ENCODE results near the gene KCND3. TPM values are rescaled to one million over a fixed set of nuclear protein-coding genes. Genes with fewer than 3 reads are reported as not detected.
"Not testable (repeated sequence)": the region's sequence is repeated elsewhere in the genome, so short reads cannot be mapped to it uniquely, and the experiment has no call there.

The KCND3 gene
- total RNA-seq, 1 experiment from 2014 or later, result 0.15 TPM

DNA sequence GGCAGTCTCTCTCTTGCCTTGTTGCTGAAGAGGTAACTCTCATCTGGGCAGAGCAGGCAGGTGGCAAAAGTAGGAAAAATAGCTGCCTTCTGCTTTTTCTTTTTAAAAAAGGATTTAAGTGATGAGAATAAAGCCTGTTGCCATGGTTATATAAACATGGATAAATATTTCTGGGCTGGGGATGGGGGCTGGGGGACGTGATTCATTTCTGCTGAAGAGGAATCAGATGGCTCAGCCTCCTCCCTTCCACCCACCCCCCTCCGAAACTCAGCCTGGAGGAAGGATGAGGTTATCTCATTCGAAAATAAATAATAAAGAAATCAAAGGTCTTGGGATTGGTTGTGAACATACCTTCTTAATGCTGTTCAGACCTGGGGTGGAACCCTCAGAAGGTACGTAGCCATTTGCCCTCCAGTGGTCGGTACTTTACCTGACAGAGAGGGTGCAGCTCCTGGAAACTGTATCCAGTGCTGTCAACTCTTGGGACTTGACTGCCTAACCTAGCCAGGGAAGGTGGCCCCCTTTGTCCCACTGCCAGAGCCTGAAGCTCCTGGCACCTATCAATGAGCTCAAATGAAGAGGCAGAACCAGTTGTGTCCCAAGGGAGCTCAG, 246.4 kb downstream of the KCND3 start:
- peaks cover 12% of the 10 kb centered on the region for H3K23me2 ChIP-seq (ENCODE audit: insufficient read length, low read depth, low read length, poor library complexity, severe bottlenecking)
- no peak for DNase-seq
- H3K27ac Mint-ChIP-seq, result no peak overlapping the region
- no peaks in the 10 kb centered on the region for H3K36me3 Mint-ChIP-seq (ENCODE audit: insufficient read depth in 1 of 3, low read depth in 3 of 3)
- no peaks in the 10 kb centered on the region for H3K27me3 ChIP-seq (ENCODE audit: insufficient read depth, low read length)
- no peak overlapping the region for H2AK5ac ChIP-seq (ENCODE audit: insufficient read length, low read length)
- no peak overlapping the region for H3K56ac ChIP-seq (ENCODE audit: insufficient read length, low read depth, low read length)
- H3K4me1 ChIP-seq (ENCODE audit: insufficient read depth, low read length), result peaks cover 5% of the 10 kb centered on the region; the same call in 1 of the 2 replicates
- no peak overlapping the region for H3K27ac ChIP-seq (ENCODE audit: insufficient read length, low read depth, low read length)
- no peak overlapping the region for H2BK120ac ChIP-seq (ENCODE audit: low read depth, low read length, poor library complexity, severe bottlenecking)
- no peak overlapping the region for H2BK12ac ChIP-seq (ENCODE audit: insufficient read length, low read depth, low read length)
- H2BK15ac ChIP-seq (ENCODE audit: low read depth, low read length), result no peak overlapping the region
- no peak overlapping the region for H3K4me3 Mint-ChIP-seq
- no peak overlapping the region for H2BK5ac ChIP-seq (ENCODE audit: insufficient read length, low read length)
- no peak overlapping the region for H3K18ac ChIP-seq (ENCODE audit: insufficient read length, low read depth, low read length)
- H4K8ac ChIP-seq (replicated peaks; ENCODE audit: insufficient read length, low read depth, low read length), result no peak overlapping the region
- H3K4me2 ChIP-seq (ENCODE audit: insufficient read depth, insufficient read length, low read length), result no peak overlapping the region
- H2AFZ ChIP-seq (ENCODE audit: low read length), result no peak overlapping the region
- H3K4ac ChIP-seq (ENCODE audit: low read depth, low read length), result no peak overlapping the region
- no peak overlapping the region for H4K91ac ChIP-seq (ENCODE audit: insufficient read length, low read depth, low read length)
- no peaks in the 10 kb centered on the region for H4K20me1 ChIP-seq (ENCODE audit: control insufficient read depth, insufficient read depth, insufficient read length)
- TF ChIP-seq, protein P1, sequence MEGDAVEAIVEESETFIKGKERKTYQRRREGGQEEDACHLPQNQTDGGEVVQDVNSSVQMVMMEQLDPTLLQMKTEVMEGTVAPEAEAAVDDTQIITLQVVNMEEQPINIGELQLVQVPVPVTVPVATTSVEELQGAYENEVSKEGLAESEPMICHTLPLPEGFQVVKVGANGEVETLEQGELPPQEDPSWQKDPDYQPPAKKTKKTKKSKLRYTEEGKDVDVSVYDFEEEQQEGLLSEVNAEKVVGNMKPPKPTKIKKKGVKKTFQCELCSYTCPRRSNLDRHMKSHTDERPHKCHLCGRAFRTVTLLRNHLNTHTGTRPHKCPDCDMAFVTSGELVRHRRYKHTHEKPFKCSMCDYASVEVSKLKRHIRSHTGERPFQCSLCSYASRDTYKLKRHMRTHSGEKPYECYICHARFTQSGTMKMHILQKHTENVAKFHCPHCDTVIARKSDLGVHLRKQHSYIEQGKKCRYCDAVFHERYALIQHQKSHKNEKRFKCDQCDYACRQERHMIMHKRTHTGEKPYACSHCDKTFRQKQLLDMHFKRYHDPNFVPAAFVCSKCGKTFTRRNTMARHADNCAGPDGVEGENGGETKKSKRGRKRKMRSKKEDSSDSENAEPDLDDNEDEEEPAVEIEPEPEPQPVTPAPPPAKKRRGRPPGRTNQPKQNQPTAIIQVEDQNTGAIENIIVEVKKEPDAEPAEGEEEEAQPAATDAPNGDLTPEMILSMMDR (conservative IDR thresholded peaks at IDR 0.05), result no peak; the same call in 2 of the 3 replicates
- H3K9me3 Mint-ChIP-seq, result no peaks in the 10 kb centered on the region; a peak in 2 of 5 replicates
- no peaks in the 10 kb centered on the region for H3K9me3 ChIP-seq (ENCODE audit: control insufficient read depth, low read depth, low read length)
- peaks cover 17 to 20% of the 10 kb centered on the region in 2 experiments for H3K4me1 Mint-ChIP-seq
- H3K23ac ChIP-seq (ENCODE audit: insufficient read length, low read depth, low read length), result no peak overlapping the region
- H3K79me1 ChIP-seq (ENCODE audit: insufficient read depth, low read depth, low read length, poor library complexity, severe bottlenecking), result no peaks in the 10 kb centered on the region
- no peak overlapping the region for H3K9ac ChIP-seq (ENCODE audit: extremely low read depth, insufficient read length, low read length)
- H2BK20ac ChIP-seq (ENCODE audit: low read depth, low read length, poor library complexity, severe bottlenecking), result no peak overlapping the region
- H3K27me3 Mint-ChIP-seq (ENCODE audit: low read depth), result peaks cover 36% of the 10 kb centered on the region
- no peaks in the 10 kb centered on the region for H3K79me2 ChIP-seq (ENCODE audit: insufficient read depth, low read length)
- H4K5ac ChIP-seq (ENCODE audit: insufficient read length, low read depth, low read length), result no peak overlapping the region
- no CpG with 5 or more reads among the region's 5 CpGs for WGBS (ENCODE audit: extremely low coverage, insufficient read length, low lambda C conversion rate)
- H3K14ac ChIP-seq (ENCODE audit: insufficient read depth, low read length), result no peak overlapping the region; the same call in 1 of the 2 replicates
- no peak overlapping the region for H3T11ph ChIP-seq (ENCODE audit: low read length)

DNA sequence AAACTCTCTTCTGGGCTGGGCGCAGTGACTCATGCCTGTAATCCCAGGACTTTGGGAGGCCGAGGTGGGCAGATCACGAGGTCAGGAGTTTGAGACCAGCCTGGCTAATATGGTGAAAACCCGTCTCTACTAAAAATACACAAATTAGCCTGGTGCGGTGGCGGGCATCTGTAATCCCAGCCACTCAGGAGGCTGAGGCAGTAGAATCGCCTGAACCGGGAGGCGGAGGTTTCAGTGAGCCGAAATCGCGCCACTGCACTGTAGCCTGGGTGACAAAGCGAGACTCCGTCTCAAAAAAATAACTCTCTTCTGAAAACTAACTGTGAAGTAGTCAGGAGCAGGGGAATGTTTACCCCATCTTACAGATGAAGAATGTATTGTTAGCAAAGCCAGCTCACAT, 247.2 kb downstream of the KCND3 start:
- H3T11ph ChIP-seq (ENCODE audit: low read length); H3K36me3 Mint-ChIP-seq (ENCODE audit: insufficient read depth in 1 of 3, low read depth in 3 of 3); H2BK12ac ChIP-seq (ENCODE audit: insufficient read length, low read depth, low read length); H3K9me3 ChIP-seq (ENCODE audit: control insufficient read depth, low read depth, low read length); H3K79me2 ChIP-seq (ENCODE audit: insufficient read depth, low read length); H2BK120ac ChIP-seq (ENCODE audit: low read depth, low read length, poor library complexity, severe bottlenecking); H3K14ac ChIP-seq (ENCODE audit: insufficient read depth, low read length); H2BK15ac ChIP-seq (ENCODE audit: low read depth, low read length); H4K8ac ChIP-seq (replicated peaks; ENCODE audit: insufficient read length, low read depth, low read length); H3K4ac ChIP-seq (ENCODE audit: low read depth, low read length); H3K9ac ChIP-seq (ENCODE audit: extremely low read depth, insufficient read length, low read length); H3K27ac ChIP-seq (ENCODE audit: insufficient read length, low read depth, low read length); H3K23ac ChIP-seq (ENCODE audit: insufficient read length, low read depth, low read length); H3K56ac ChIP-seq (ENCODE audit: insufficient read length, low read depth, low read length); H2AFZ ChIP-seq (ENCODE audit: low read length); H2BK5ac ChIP-seq (ENCODE audit: insufficient read length, low read length); H4K20me1 ChIP-seq (ENCODE audit: control insufficient read depth, insufficient read depth, insufficient read length); H3K18ac ChIP-seq (ENCODE audit: insufficient read length, low read depth, low read length); H2AK5ac ChIP-seq (ENCODE audit: insufficient read length, low read length); H3K4me2 ChIP-seq (ENCODE audit: insufficient read depth, insufficient read length, low read length); H4K91ac ChIP-seq (ENCODE audit: insufficient read length, low read depth, low read length); H3K27ac Mint-ChIP-seq; H3K27me3 ChIP-seq (ENCODE audit: insufficient read depth, low read length); H3K4me3 Mint-ChIP-seq; H3K79me1 ChIP-seq (ENCODE audit: insufficient read depth, low read depth, low read length, poor library complexity, severe bottlenecking); H2BK20ac ChIP-seq (ENCODE audit: low read depth, low read length, poor library complexity, severe bottlenecking); H3K4me1 ChIP-seq (ENCODE audit: insufficient read depth, low read length); H4K5ac ChIP-seq (ENCODE audit: insufficient read length, low read depth, low read length); H3K9me3 Mint-ChIP-seq; DNase-seq: not testable (repeated sequence)
- H3K23me2 ChIP-seq (ENCODE audit: insufficient read length, low read depth, low read length, poor library complexity, severe bottlenecking), result peaks cover 17% of the 10 kb centered on the region
- peaks cover 36% of the 10 kb centered on the region for H3K27me3 Mint-ChIP-seq (ENCODE audit: low read depth)
- H3K4me1 Mint-ChIP-seq, result peaks cover 10 to 15% of the 10 kb centered on the region in 2 experiments
- WGBS (ENCODE audit: extremely low coverage, insufficient read length, low lambda C conversion rate), result no CpG with 5 or more reads among the region's 14 CpGs

All from H9 (cell line).